Upper lobe of right lung (tissue), 1 donor: ENCODE measurements around the gene SEC16A. TPM values are rescaled to one million over a fixed set of nuclear protein-coding genes. Genes with fewer than 3 reads are reported as not detected.

ENCODE experiments used
- ATAC-seq: fragments of 200-7000 bp; cut with Tn5 transposase; one replicate; pipeline ENCODE4 v1.9.1; 2020; ENCODE audit warnings: mild to moderate bottlenecking, moderate library complexity
- DNase-seq: peaks from one replicate; pipeline ENCODE4 v3.0.0-alpha.2; 2020
- H3K27ac ChIP-seq: fragments of 200-600 bp; one replicate; pipeline ENCODE4 v1.8.0; 2022
- H3K27me3 ChIP-seq: fragments of 200-600 bp; one replicate; pipeline ENCODE4 v1.8.0; 2022; ENCODE audit warnings: mild to moderate bottlenecking
- H3K36me3 ChIP-seq: fragments of 200-600 bp; one replicate; pipeline ENCODE4 v1.8.0; 2022
- H3K4me1 ChIP-seq: fragments of 200-600 bp; one replicate; pipeline ENCODE4 v1.8.0; 2022
- H3K4me3 ChIP-seq: fragments of 200-600 bp; one replicate; pipeline ENCODE4 v1.8.0; 2022; ENCODE audit warnings: mild to moderate bottlenecking
- H3K9me3 ChIP-seq: fragments of 200-600 bp; one replicate; pipeline ENCODE4 v1.8.0; 2022
- CTCF ChIP-seq: fragments of 200-600 bp; IDR thresholded peaks from one replicate; pipeline ENCODE4 v1.8.0; 2022; ENCODE audit warnings: antibody characterized with exemption
- intact Hi-C: fragments of 100-400 bp; cut with DNase I; formaldehyde crosslinking; loops from one replicate; pipeline ENCODE4 v1.11.0; 2022
- total RNA-seq: library from RNA; stranded (reverse); fragmentation: NEBNext Ultra II Directional; extraction: Animal tissue kit (Norgen Biotek cat#: 25700); gene quantifications from one replicate; pipeline ENCODE4 v1.2.1, GENCODE V29; 2021
- donor health status: DM: no; HTN: yes; CAD: no; lungs with severe emphysema.

SEC16A gene
- total RNA-seq, 1 donor from 2014 or later, result 63.7 TPM

GRCh38 chr9:136395345-136396218 lies 87.3 kb downstream of the SEC16A start:
- Histone ChIP-seq H3K36me3 (peaks cover 50% of the 10 kb centered on the region), H3K9me3 (no peaks in the 10 kb centered on the region), H3K4me3 (no peak overlapping the region), H3K27ac (no peak overlapping the region), H3K27me3 (no peaks in the 10 kb centered on the region), H3K4me1 (peaks cover 17% of the 10 kb centered on the region)
- DNase-seq (no peak), ATAC-seq (no peak)
- TF ChIP-seq CTCF, result no peak
- intact Hi-C loops, result no loop called here

- Histone ChIP-seq H3K36me3 (peaks cover 50% of the 10 kb centered on the region), H3K4me1 (peaks cover 13% of the 10 kb centered on the region), H3K27me3 (no peaks in the 10 kb centered on the region), H3K9me3 (no peaks in the 10 kb centered on the region), H3K27ac (no peak overlapping the region), H3K4me3 (no peak overlapping the region)
- intact Hi-C loops, result no loop called here
- ATAC-seq, result no peak
- DNase-seq, result no peak
- TF ChIP-seq CTCF, result no peak
Measured at GRCh38 chr9:136395020-136395340, 87.9 kb downstream of the SEC16A start.

- intact Hi-C loops, result no loop called here
- ATAC-seq (no peak), DNase-seq (no peak)
- H3K4me3 ChIP-seq, result no peak overlapping the region
- no peaks in the 10 kb centered on the region for H3K27me3 ChIP-seq
- H3K9me3 ChIP-seq, result no peaks in the 10 kb centered on the region
- peaks cover 50% of the 10 kb centered on the region for H3K36me3 ChIP-seq
- no peak overlapping the region for H3K27ac ChIP-seq
- TF ChIP-seq CTCF, result no peak
- peaks cover 12% of the 10 kb centered on the region for H3K4me1 ChIP-seq
Measured at GRCh38 chr9:136394312-136395019, 88.4 kb downstream of the SEC16A start.

GRCh38 chr9:136393531-136393930 lies 89.3 kb downstream of the SEC16A start:
- TF ChIP-seq CTCF, result no peak
- Histone ChIP-seq H3K27ac (no peak overlapping the region), H3K4me3 (no peak overlapping the region), H3K4me1 (peaks cover 3% of the 10 kb centered on the region), H3K27me3 (no peaks in the 10 kb centered on the region), H3K36me3 (peaks cover 56% of the 10 kb centered on the region), H3K9me3 (no peaks in the 10 kb centered on the region)
- DNase-seq (no peak), ATAC-seq (no peak)
- intact Hi-C loops, result no loop called here

- H3K4me3 ChIP-seq, result no peak overlapping the region
- no peak for TF ChIP-seq CTCF
- H3K9me3 ChIP-seq, result no peaks in the 10 kb centered on the region
- ATAC-seq (no peak), DNase-seq (no peak)
- intact Hi-C loops, result no loop called here
- H3K27me3 ChIP-seq, result no peaks in the 10 kb centered on the region
- peaks cover 62% of the 10 kb centered on the region for H3K36me3 ChIP-seq
- no peaks in the 10 kb centered on the region for H3K4me1 ChIP-seq
- no peak overlapping the region for H3K27ac ChIP-seq
Measured at GRCh38 chr9:136392538-136393449, 90.0 kb downstream of the SEC16A start.
